Measurements from ENCODE around the gene BMS1. TPM values are rescaled to one million over a fixed set of nuclear protein-coding genes. Genes with fewer than 3 reads are reported as not detected.

The BMS1 gene

GRCh38 chr10:42879380-42880254 is 97.0 kb downstream of the BMS1 start:
- H3K4ac ChIP-seq (ENCODE audit: low read depth in 1 of 2, low read length in 2 of 2), result no peak overlapping the region
- H3K27me3 ChIP-seq (ENCODE audit: control insufficient read depth in 1 of 2, insufficient read depth in 1 of 2, low read length in 2 of 2), result peaks cover 0 to 7% of the 10 kb centered on the region in 2 experiments
- H3K27ac ChIP-seq (ENCODE audit: low read length, poor library complexity, severe bottlenecking), result no peak overlapping the region
- no peaks in the 10 kb centered on the region for H3K36me3 ChIP-seq (ENCODE audit: control insufficient read depth in 1 of 2, insufficient read depth in 2 of 2, low read depth in 1 of 2, low read length in 2 of 2)
- no peak overlapping the region for H4K91ac ChIP-seq (ENCODE audit: low read length)
- H3K79me1 ChIP-seq (replicated peaks; ENCODE audit: low read length, poor library complexity, severe bottlenecking), result no peaks in the 10 kb centered on the region
- H3K4me2 ChIP-seq (ENCODE audit: low read length, poor library complexity, severe bottlenecking), result no peak overlapping the region
- no peak overlapping the region for H3K9ac ChIP-seq (ENCODE audit: low read length)
- H2AK5ac ChIP-seq (ENCODE audit: low read length, severe bottlenecking), result no peak overlapping the region
- peaks cover 11% of the 10 kb centered on the region for H3K9me3 ChIP-seq (ENCODE audit: control insufficient read depth, low read length)
- peaks cover 5% of the 10 kb centered on the region for H3K4me1 ChIP-seq (ENCODE audit: control insufficient read depth, insufficient read depth, low read depth, low read length)
- 79% methylated on average over 30 of the region's 30 CpGs for WGBS
- H2BK5ac ChIP-seq (ENCODE audit: low read depth, low read length, poor library complexity, severe bottlenecking), result no peak overlapping the region
- no peak overlapping the region for H2BK120ac ChIP-seq (ENCODE audit: low read depth, low read length)
- H2BK12ac ChIP-seq (ENCODE audit: low read length in 2 of 2), result no peak overlapping the region
- no peak overlapping the region for H3K14ac ChIP-seq (ENCODE audit: low read length in 2 of 2)
- no peak overlapping the region for H4K8ac ChIP-seq (ENCODE audit: low read length)
- DNase-seq, result no peak
- no peak overlapping the region for H3K23ac ChIP-seq (ENCODE audit: low read length in 2 of 2)
- H2BK15ac ChIP-seq (ENCODE audit: low read depth, poor library complexity, severe bottlenecking), result no peak overlapping the region
- no peak overlapping the region for H3K4me3 ChIP-seq (ENCODE audit: insufficient read depth in 1 of 2, low read depth in 1 of 2, low read length in 2 of 2)
- H2AFZ ChIP-seq (ENCODE audit: low read depth, low read length), result no peak overlapping the region
- no peak overlapping the region for H3K18ac ChIP-seq (ENCODE audit: low read depth in 1 of 2, low read length in 2 of 2)

GRCh38 chr10:42880255-42880620 is 97.6 kb downstream of the BMS1 start:
- no peak overlapping the region for H4K8ac ChIP-seq (ENCODE audit: low read length)
- no peak overlapping the region for H3K27ac ChIP-seq (ENCODE audit: low read length, poor library complexity, severe bottlenecking)
- no peak overlapping the region for H3K23ac ChIP-seq (ENCODE audit: low read length in 2 of 2)
- no peak overlapping the region for H3K4ac ChIP-seq (ENCODE audit: low read depth in 1 of 2, low read length in 2 of 2)
- H3K79me1 ChIP-seq (replicated peaks; ENCODE audit: low read length, poor library complexity, severe bottlenecking), result no peaks in the 10 kb centered on the region
- H4K91ac ChIP-seq (ENCODE audit: low read length), result no peak overlapping the region
- H2BK5ac ChIP-seq (ENCODE audit: low read depth, low read length, poor library complexity, severe bottlenecking), result no peak overlapping the region
- no peak overlapping the region for H2AFZ ChIP-seq (ENCODE audit: low read depth, low read length)
- peaks cover 11% of the 10 kb centered on the region for H3K9me3 ChIP-seq (ENCODE audit: control insufficient read depth, low read length)
- 93% methylated on average over 16 of the region's 16 CpGs for WGBS
- no peak for DNase-seq
- no peak overlapping the region for H2BK120ac ChIP-seq (ENCODE audit: low read depth, low read length)
- no peak overlapping the region for H3K4me2 ChIP-seq (ENCODE audit: low read length, poor library complexity, severe bottlenecking)
- H3K18ac ChIP-seq (ENCODE audit: low read depth in 1 of 2, low read length in 2 of 2), result no peak overlapping the region
- no peak overlapping the region for H3K9ac ChIP-seq (ENCODE audit: low read length)
- H3K27me3 ChIP-seq (ENCODE audit: control insufficient read depth in 1 of 2, insufficient read depth in 1 of 2, low read length in 2 of 2), result peaks cover 0 to 4% of the 10 kb centered on the region in 2 experiments
- no peak overlapping the region for H2BK15ac ChIP-seq (ENCODE audit: low read depth, poor library complexity, severe bottlenecking)
- H2BK12ac ChIP-seq (ENCODE audit: low read length in 2 of 2), result no peak overlapping the region
- H3K14ac ChIP-seq (ENCODE audit: low read length in 2 of 2), result no peak overlapping the region
- no peak overlapping the region for H3K4me3 ChIP-seq (ENCODE audit: insufficient read depth in 1 of 2, low read depth in 1 of 2, low read length in 2 of 2)
- no peak overlapping the region for H2AK5ac ChIP-seq (ENCODE audit: low read length, severe bottlenecking)
- peaks cover 5% of the 10 kb centered on the region for H3K4me1 ChIP-seq (ENCODE audit: control insufficient read depth, insufficient read depth, low read depth, low read length)
- no peaks in the 10 kb centered on the region for H3K36me3 ChIP-seq (ENCODE audit: control insufficient read depth in 1 of 2, insufficient read depth in 2 of 2, low read depth in 1 of 2, low read length in 2 of 2)

- H2BK12ac ChIP-seq (ENCODE audit: low read length in 2 of 2), result no peak overlapping the region
- no peak overlapping the region for H2BK120ac ChIP-seq (ENCODE audit: low read depth, low read length)
- no peaks in the 10 kb centered on the region for H3K36me3 ChIP-seq (ENCODE audit: control insufficient read depth in 1 of 2, insufficient read depth in 2 of 2, low read depth in 1 of 2, low read length in 2 of 2)
- no peak overlapping the region for H2BK15ac ChIP-seq (ENCODE audit: low read depth, poor library complexity, severe bottlenecking)
- DNase-seq, result no peak
- no peak overlapping the region for H4K8ac ChIP-seq (ENCODE audit: low read length)
- H3K9ac ChIP-seq (ENCODE audit: low read length), result no peak overlapping the region
- no peaks in the 10 kb centered on the region for H3K27me3 ChIP-seq (ENCODE audit: control insufficient read depth in 1 of 2, insufficient read depth in 1 of 2, low read length in 2 of 2)
- H3K14ac ChIP-seq (ENCODE audit: low read length in 2 of 2), result no peak overlapping the region
- H3K9me3 ChIP-seq (ENCODE audit: control insufficient read depth, low read length), result peaks cover 11% of the 10 kb centered on the region
- no peak overlapping the region for H3K23ac ChIP-seq (ENCODE audit: low read length in 2 of 2)
- H2AFZ ChIP-seq (ENCODE audit: low read depth, low read length), result no peak overlapping the region
- H3K4me3 ChIP-seq (ENCODE audit: insufficient read depth in 1 of 2, low read depth in 1 of 2, low read length in 2 of 2), result no peak overlapping the region
- H3K18ac ChIP-seq (ENCODE audit: low read depth in 1 of 2, low read length in 2 of 2), result no peak overlapping the region
- no peaks in the 10 kb centered on the region for H3K4me1 ChIP-seq (ENCODE audit: control insufficient read depth, insufficient read depth, low read depth, low read length)
- H3K4ac ChIP-seq (ENCODE audit: low read depth in 1 of 2, low read length in 2 of 2), result no peak overlapping the region
- no peaks in the 10 kb centered on the region for H3K79me1 ChIP-seq (replicated peaks; ENCODE audit: low read length, poor library complexity, severe bottlenecking)
- no peak overlapping the region for H3K4me2 ChIP-seq (ENCODE audit: low read length, poor library complexity, severe bottlenecking)
- H2BK5ac ChIP-seq (ENCODE audit: low read depth, low read length, poor library complexity, severe bottlenecking), result no peak overlapping the region
- H2AK5ac ChIP-seq (ENCODE audit: low read length, severe bottlenecking), result no peak overlapping the region
- no peak overlapping the region for H3K27ac ChIP-seq (ENCODE audit: low read length, poor library complexity, severe bottlenecking)
- H4K91ac ChIP-seq (ENCODE audit: low read length), result no peak overlapping the region
- whole genome bisulfite sequencing, result 79% methylated on average over 3 of the region's 3 CpGs
Measured at GRCh38 chr10:42882597-42882996, 100.0 kb downstream of the BMS1 start.

Small RNA genes lying within 50 kb of the gene (small RNA-seq; reads per million reads assigned to genes)
- not detected for gene RNU6-885P (ENCODE audit: low read depth)
